ENCODE measurements around the gene NFIA. TPM values are rescaled to one million over a fixed set of nuclear protein-coding genes. Genes with fewer than 3 reads are reported as not detected.

Gene NFIA
- total and polyA plus RNA-seq, 2 of the 13 experiments (the other 11 are each of a cell fraction or from before 2014, with no cell fraction given) = 14.7 to 28.5 TPM

DNA sequence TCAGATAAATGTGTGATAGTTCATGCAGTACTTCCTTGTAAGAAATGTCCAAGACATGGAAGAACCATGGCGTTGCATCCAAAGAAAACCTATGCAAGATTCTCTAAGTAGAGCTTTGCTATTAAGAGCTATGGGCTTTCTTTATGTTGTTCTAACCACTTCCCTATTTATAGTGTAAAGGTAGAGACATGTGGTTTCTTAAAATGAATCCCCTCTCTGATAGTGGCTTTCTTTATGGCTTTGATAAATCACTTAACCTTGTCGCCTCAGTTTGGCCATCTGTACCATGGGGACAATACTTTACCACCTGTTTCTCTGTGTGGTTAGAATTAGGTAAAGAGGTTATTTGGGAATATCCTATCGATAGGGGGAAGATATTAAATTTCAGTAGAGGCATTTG lies 305.5 kb downstream of the NFIA start:
- Histone ChIP-seq H3K9ac (ENCODE audit: insufficient read depth, low read depth, low read length) (no peak overlapping the region), H3K36me3 (replicated peaks in 1 of 2; ENCODE audit: control insufficient read depth in 1 of 2, insufficient read depth in 2 of 2, low read length in 2 of 2) (peaks cover 21 to 85% of the 10 kb centered on the region in 2 experiments), H3K9me3 (ENCODE audit: low read length) (no peaks in the 10 kb centered on the region), H3K27me3 (ENCODE audit: control insufficient read depth in 1 of 2, insufficient read depth in 2 of 2, low read length in 2 of 2) (no peaks in the 10 kb centered on the region), H3K4me2 (ENCODE audit: low read depth, low read length) (no peak overlapping the region), H3K4me3 (replicated peaks in 1 of 3; ENCODE audit: insufficient read depth in 1 of 3, low read depth in 2 of 3, low read length in 3 of 3) (no peak overlapping the region), H3K79me2 (ENCODE audit: insufficient read depth, low read length) (no peaks in the 10 kb centered on the region), H4K20me1 (ENCODE audit: insufficient read depth, low read length) (no peaks in the 10 kb centered on the region), H3K27ac (ENCODE audit: extremely low read length, insufficient read depth, low read length) (no peak overlapping the region), H2AFZ (ENCODE audit: low read length) (no peak overlapping the region), H3K4me1 (ENCODE audit: insufficient read depth, low read length) (no peaks in the 10 kb centered on the region)
- no TSS peak for BruUV-seq (replicated peaks)
- intact Hi-C loops (cut with micrococcal nuclease; ENCODE audit: unreplicated experiment) (no loop called here), in situ Hi-C loops (cut with HindIII; ENCODE audit: extremely low pct_ligation_motif_present, low pct_unique_long_range_greater_than_20kb) (no loop called here)
- FAIRE-seq (no peak), ATAC-seq (no peak), DNase-seq (ENCODE audit: low spot score) (no peak)
- POLR2A ChIA-PET = no interaction called here
- CTCF ChIA-PET (ENCODE audit: low intra/inter-chr PET ratio, low total read pairs) = no interaction called here
- no peak for TF ChIP-seq MLLT10 (CRISPR knock-in tag; IDR thresholded peaks at IDR 0.05)
- TF ChIP-seq MTF1 (CRISPR knock-in tag; IDR thresholded peaks at IDR 0.05) = no peak
- TF ChIP-seq, protein P1, sequence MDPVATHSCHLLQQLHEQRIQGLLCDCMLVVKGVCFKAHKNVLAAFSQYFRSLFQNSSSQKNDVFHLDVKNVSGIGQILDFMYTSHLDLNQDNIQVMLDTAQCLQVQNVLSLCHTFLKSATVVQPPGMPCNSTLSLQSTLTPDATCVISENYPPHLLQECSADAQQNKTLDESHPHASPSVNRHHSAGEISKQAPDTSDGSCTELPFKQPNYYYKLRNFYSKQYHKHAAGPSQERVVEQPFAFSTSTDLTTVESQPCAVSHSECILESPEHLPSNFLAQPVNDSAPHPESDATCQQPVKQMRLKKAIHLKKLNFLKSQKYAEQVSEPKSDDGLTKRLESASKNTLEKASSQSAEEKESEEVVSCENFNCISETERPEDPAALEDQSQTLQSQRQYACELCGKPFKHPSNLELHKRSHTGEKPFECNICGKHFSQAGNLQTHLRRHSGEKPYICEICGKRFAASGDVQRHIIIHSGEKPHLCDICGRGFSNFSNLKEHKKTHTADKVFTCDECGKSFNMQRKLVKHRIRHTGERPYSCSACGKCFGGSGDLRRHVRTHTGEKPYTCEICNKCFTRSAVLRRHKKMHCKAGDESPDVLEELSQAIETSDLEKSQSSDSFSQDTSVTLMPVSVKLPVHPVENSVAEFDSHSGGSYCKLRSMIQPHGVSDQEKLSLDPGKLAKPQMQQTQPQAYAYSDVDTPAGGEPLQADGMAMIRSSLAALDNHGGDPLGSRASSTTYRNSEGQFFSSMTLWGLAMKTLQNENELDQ (CRISPR knock-in tag; IDR thresholded peaks at IDR 0.05; ENCODE audit: borderline replicate concordance) = no peak
- WGBS (ENCODE audit: low lambda C conversion rate) = 82% methylated on average over 3 of the region's 3 CpGs

DNA sequence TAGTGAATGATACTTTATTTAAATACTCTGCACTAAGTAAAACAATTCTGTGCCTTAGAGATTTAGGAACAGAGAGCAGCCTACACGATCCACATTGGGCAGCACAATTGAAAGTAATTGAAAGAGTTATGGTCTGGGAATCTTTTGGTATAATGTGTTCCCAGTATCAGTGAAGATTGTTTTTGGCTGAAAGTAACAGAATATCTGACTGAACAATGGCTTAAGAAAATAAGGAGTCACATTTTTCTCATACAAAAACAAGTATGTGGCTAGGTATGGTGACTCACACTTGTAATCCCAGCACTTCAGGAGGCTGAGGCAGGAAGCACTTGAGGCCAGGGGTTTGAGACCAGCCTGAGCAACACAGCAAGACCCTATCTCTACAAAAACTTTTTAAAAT lies 306.2 kb downstream of the NFIA start:
- no peak for FAIRE-seq

More for the DNA sequence above, 306.2 kb downstream of the NFIA start:
- BruUV-seq (replicated peaks) = no TSS peak
- Histone ChIP-seq H3K9ac (ENCODE audit: insufficient read depth, low read depth, low read length) (no peak overlapping the region), H3K4me1 (ENCODE audit: insufficient read depth, low read length) (no peaks in the 10 kb centered on the region), H3K79me2 (ENCODE audit: insufficient read depth, low read length) (no peaks in the 10 kb centered on the region), H3K36me3 (replicated peaks in 1 of 2; ENCODE audit: control insufficient read depth in 1 of 2, insufficient read depth in 2 of 2, low read length in 2 of 2) (peaks cover 17 to 84% of the 10 kb centered on the region in 2 experiments), H3K4me2 (ENCODE audit: low read depth, low read length) (no peak overlapping the region), H3K4me3 (replicated peaks in 1 of 3; ENCODE audit: insufficient read depth in 1 of 3, low read depth in 2 of 3, low read length in 3 of 3) (no peak overlapping the region), H3K9me3 (ENCODE audit: low read length) (no peaks in the 10 kb centered on the region), H2AFZ (ENCODE audit: low read length) (no peak overlapping the region), H4K20me1 (ENCODE audit: insufficient read depth, low read length) (no peaks in the 10 kb centered on the region), H3K27me3 (ENCODE audit: control insufficient read depth in 1 of 2, insufficient read depth in 2 of 2, low read length in 2 of 2) (no peaks in the 10 kb centered on the region), H3K27ac (ENCODE audit: extremely low read length, insufficient read depth, low read length) (no peak overlapping the region)
- in situ Hi-C loops (cut with HindIII; ENCODE audit: extremely low pct_ligation_motif_present, low pct_unique_long_range_greater_than_20kb) (no loop called here), intact Hi-C loops (cut with micrococcal nuclease; ENCODE audit: unreplicated experiment) (no loop called here)
- TF ChIP-seq, protein P2, sequence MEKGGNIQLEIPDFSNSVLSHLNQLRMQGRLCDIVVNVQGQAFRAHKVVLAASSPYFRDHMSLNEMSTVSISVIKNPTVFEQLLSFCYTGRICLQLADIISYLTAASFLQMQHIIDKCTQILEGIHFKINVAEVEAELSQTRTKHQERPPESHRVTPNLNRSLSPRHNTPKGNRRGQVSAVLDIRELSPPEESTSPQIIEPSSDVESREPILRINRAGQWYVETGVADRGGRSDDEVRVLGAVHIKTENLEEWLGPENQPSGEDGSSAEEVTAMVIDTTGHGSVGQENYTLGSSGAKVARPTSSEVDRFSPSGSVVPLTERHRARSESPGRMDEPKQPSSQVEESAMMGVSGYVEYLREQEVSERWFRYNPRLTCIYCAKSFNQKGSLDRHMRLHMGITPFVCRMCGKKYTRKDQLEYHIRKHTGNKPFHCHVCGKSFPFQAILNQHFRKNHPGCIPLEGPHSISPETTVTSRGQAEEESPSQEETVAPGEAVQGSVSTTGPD (CRISPR knock-in tag; IDR thresholded peaks at IDR 0.05) = no peak
- no peak for TF ChIP-seq MEIS1 (CRISPR knock-in tag; IDR thresholded peaks at IDR 0.05; ENCODE audit: borderline replicate concordance)
- TF ChIP-seq ZNF460 (CRISPR knock-in tag; IDR thresholded peaks at IDR 0.05; ENCODE audit: borderline replicate concordance) = no peak
- ChIA-PET POLR2A (no interaction called here), CTCF (ENCODE audit: low intra/inter-chr PET ratio, low total read pairs) (no interaction called here)
- 98% methylated on average over 1 of the region's 1 CpG for WGBS (ENCODE audit: low lambda C conversion rate)
- ATAC-seq = no peak
- no peak for DNase-seq (ENCODE audit: low spot score)
